ENCODE data around the gene SPIRE1.

DNA sequence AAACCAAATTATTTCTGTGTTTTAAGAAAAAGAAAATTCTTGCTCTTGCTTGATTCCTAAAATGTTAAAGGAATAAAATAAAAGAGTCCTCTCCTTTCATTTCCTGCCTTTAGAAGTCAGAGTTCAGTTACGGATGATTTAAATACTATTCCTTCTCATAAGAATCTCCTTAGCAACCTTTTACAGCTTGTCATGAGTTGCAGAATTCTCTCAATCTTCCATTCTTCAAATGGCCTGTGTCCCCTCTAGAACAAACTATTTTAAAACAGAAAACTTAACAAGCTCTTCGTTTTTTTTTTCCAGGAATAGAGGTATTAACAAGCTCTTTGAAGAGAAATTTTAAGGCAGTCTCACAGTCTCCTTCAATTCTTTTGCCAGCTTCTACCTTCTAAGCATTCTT lies 42.2 kb downstream of the SPIRE1 start:
- TF ChIP-seq POLR2A (IDR thresholded peaks at IDR 0.05), result no peak
- TF ChIP-seq, protein P1, sequence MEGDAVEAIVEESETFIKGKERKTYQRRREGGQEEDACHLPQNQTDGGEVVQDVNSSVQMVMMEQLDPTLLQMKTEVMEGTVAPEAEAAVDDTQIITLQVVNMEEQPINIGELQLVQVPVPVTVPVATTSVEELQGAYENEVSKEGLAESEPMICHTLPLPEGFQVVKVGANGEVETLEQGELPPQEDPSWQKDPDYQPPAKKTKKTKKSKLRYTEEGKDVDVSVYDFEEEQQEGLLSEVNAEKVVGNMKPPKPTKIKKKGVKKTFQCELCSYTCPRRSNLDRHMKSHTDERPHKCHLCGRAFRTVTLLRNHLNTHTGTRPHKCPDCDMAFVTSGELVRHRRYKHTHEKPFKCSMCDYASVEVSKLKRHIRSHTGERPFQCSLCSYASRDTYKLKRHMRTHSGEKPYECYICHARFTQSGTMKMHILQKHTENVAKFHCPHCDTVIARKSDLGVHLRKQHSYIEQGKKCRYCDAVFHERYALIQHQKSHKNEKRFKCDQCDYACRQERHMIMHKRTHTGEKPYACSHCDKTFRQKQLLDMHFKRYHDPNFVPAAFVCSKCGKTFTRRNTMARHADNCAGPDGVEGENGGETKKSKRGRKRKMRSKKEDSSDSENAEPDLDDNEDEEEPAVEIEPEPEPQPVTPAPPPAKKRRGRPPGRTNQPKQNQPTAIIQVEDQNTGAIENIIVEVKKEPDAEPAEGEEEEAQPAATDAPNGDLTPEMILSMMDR (IDR thresholded peaks at IDR 0.05), result no peak

Data from esophagus squamous epithelium (tissue), 4 donors.